ENCODE results near the gene ERO1A.
A peak's percentile ranks its signal among the peaks of the same experiment; 100 is the strongest.

The ERO1A gene

GRCh38 chr14:52694761-52695480 is 437 bp downstream of the ERO1A start:
- peak; percentile 54 for DNase-seq

GRCh38 chr14:52693532-52693931 is 1.8 kb downstream of the ERO1A start:
- no peak for DNase-seq

- DNase-seq = no peak
Observed at GRCh38 chr14:52693036-52693435, 2.3 kb downstream of the ERO1A start.

- no peak for DNase-seq
Observed at GRCh38 chr14:52692248-52692962, 3.0 kb downstream of the ERO1A start.

- no peak for DNase-seq
Observed at GRCh38 chr14:52690983-52691760, 4.2 kb downstream of the ERO1A start.

- DNase-seq = no peak
Observed at GRCh38 chr14:52686176-52686575, 9.2 kb downstream of the ERO1A start.

- DNase-seq = no peak
Observed at GRCh38 chr14:52683985-52684520, 11.3 kb downstream of the ERO1A start.

GRCh38 chr14:52678591-52678990 is 16.8 kb downstream of the ERO1A start:
- DNase-seq = no peak

GRCh38 chr14:52663850-52664249 is 31.5 kb downstream of the ERO1A start:
- DNase-seq = no peak

GRCh38 chr14:52661314-52661713 is 34.0 kb downstream of the ERO1A start:
- DNase-seq = no peak

GRCh38 chr14:52660832-52661231 is 34.5 kb downstream of the ERO1A start:
- DNase-seq = no peak

- DNase-seq = no peak
Observed at GRCh38 chr14:52660325-52660724, 35.0 kb downstream of the ERO1A start.

GRCh38 chr14:52656905-52657304 is 38.5 kb downstream of the ERO1A start:
- DNase-seq = no peak

GRCh38 chr14:52650774-52651173 is 44.6 kb downstream of the ERO1A start:
- no peak for DNase-seq

- no peak for DNase-seq
Observed at GRCh38 chr14:52649511-52649910, 45.8 kb downstream of the ERO1A start.

GRCh38 chr14:52641745-52642144 is 53.6 kb downstream of the ERO1A start:
- no peak for DNase-seq

GRCh38 chr14:52640137-52640536 is 55.2 kb downstream of the ERO1A start:
- no peak for DNase-seq

- no peak for DNase-seq
Observed at GRCh38 chr14:52619687-52620086, 75.7 kb downstream of the ERO1A start.

- DNase-seq = no peak
Observed at GRCh38 chr14:52618602-52619001, 76.8 kb downstream of the ERO1A start.

- no peak for DNase-seq
Observed at GRCh38 chr14:52610187-52610586, 85.2 kb downstream of the ERO1A start.

- DNase-seq = no peak
Observed at GRCh38 chr14:52609445-52610044, 85.8 kb downstream of the ERO1A start.

GRCh38 chr14:52607061-52607460 is 88.3 kb downstream of the ERO1A start:
- no peak for DNase-seq

- DNase-seq = no peak
Observed at GRCh38 chr14:52602131-52602530, 93.2 kb downstream of the ERO1A start.

Data from stimulated activated naive CD4-positive, alpha-beta T cell treated with Interleukin-2 at 50 U/mL for 16 hours (primary cell).